ENCODE data around the gene NGRN.
"Not testable (repeated sequence)": the region's sequence is repeated elsewhere in the genome, so short reads cannot be mapped to it uniquely, and the experiment has no call there.

Gene NGRN

DNA sequence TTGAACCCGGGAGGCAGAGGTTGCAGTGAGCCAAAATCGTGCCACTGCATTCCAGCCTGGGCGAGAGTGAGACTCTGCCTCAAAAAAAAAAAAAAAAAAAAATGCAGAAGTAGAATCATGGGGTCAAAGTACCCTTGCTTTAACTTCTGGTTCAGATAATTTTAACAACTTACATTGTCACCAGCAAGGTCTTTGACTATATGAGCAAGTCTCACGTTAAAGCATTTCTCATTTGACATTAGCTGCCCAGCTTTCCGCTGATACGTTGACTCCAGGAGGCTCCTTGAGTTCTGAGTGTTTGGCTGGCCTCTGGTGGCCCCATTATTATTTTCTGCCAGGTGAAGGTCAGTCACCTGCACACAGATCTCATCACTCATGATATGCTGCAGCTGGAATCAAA, 16.2 kb downstream of the NGRN start:
- H4K20me1 ChIP-seq (ENCODE audit: low read depth, low read length); H2AFZ ChIP-seq (ENCODE audit: low read depth, low read length, severe bottlenecking): not testable (repeated sequence)

DNA sequence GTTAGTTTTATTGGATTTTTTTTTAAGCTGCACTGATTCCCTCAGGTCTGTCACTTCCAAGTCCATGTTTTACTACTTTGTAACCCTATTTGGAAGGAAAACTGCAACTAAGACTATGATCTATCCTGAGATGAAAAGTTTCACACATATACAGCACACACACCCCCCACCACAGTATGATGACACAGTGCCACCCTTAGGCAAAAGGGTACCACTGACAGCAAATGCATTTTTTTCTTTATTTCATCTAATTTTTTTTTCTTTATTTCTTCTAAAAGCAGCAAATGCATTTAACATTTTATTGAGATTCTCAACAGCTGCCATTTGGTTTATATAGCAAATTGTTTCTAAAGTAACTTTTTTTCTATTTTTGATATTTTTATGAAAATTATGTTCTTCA, 21.2 kb downstream of the NGRN start:
- H3K9me2 ChIP-seq (replicated peaks; ENCODE audit: insufficient read depth, low read length), result no peaks in the 10 kb centered on the region
- no peaks in the 10 kb centered on the region for H4K20me1 ChIP-seq (ENCODE audit: low read depth, low read length)
- H2AFZ ChIP-seq (ENCODE audit: low read depth, low read length, severe bottlenecking), result no peak overlapping the region
- no peaks in the 10 kb centered on the region for H3F3A ChIP-seq (ENCODE audit: insufficient read depth)
- no peak overlapping the region for H3K9ac ChIP-seq (ENCODE audit: low read length)
- no peak overlapping the region for H3K4me3 ChIP-seq (ENCODE audit: insufficient read depth, low read length, poor library complexity, severe bottlenecking)
- no peak overlapping the region for H3K4me2 ChIP-seq (ENCODE audit: low read depth, low read length, poor library complexity, severe bottlenecking)
- TF ChIP-seq EZH2phosphoT487 (conservative IDR thresholded peaks at IDR 0.05; ENCODE audit: low read length), result no peak
- TF ChIP-seq, protein P1, sequence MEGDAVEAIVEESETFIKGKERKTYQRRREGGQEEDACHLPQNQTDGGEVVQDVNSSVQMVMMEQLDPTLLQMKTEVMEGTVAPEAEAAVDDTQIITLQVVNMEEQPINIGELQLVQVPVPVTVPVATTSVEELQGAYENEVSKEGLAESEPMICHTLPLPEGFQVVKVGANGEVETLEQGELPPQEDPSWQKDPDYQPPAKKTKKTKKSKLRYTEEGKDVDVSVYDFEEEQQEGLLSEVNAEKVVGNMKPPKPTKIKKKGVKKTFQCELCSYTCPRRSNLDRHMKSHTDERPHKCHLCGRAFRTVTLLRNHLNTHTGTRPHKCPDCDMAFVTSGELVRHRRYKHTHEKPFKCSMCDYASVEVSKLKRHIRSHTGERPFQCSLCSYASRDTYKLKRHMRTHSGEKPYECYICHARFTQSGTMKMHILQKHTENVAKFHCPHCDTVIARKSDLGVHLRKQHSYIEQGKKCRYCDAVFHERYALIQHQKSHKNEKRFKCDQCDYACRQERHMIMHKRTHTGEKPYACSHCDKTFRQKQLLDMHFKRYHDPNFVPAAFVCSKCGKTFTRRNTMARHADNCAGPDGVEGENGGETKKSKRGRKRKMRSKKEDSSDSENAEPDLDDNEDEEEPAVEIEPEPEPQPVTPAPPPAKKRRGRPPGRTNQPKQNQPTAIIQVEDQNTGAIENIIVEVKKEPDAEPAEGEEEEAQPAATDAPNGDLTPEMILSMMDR (IDR thresholded peaks at IDR 0.05; ENCODE audit: insufficient read depth, low read length, poor library complexity, severe bottlenecking), result peak; percentile 59
- H3K79me2 ChIP-seq (ENCODE audit: insufficient read depth, low read length), result no peaks in the 10 kb centered on the region
- H3K27ac ChIP-seq (ENCODE audit: low read depth, low read length), result no peak overlapping the region
- no peaks in the 10 kb centered on the region for H3K9me3 ChIP-seq (ENCODE audit: insufficient read depth, low read length)
- no peaks in the 10 kb centered on the region for H3K27me3 ChIP-seq (ENCODE audit: low read length)
- no peaks in the 10 kb centered on the region for H3K36me3 ChIP-seq (ENCODE audit: low read length)

More for the DNA sequence above, 16.2 kb downstream of the NGRN start:
- not testable (repeated sequence) for H3K9me2 ChIP-seq (replicated peaks; ENCODE audit: insufficient read depth, low read length); H3K36me3 ChIP-seq (ENCODE audit: low read length); H3K9ac ChIP-seq (ENCODE audit: low read length); H3F3A ChIP-seq (ENCODE audit: insufficient read depth); H3K79me2 ChIP-seq (ENCODE audit: insufficient read depth, low read length); H3K4me3 ChIP-seq (ENCODE audit: insufficient read depth, low read length, poor library complexity, severe bottlenecking); H3K9me3 ChIP-seq (ENCODE audit: insufficient read depth, low read length); H3K27ac ChIP-seq (ENCODE audit: low read depth, low read length); H3K27me3 ChIP-seq (ENCODE audit: low read length); H3K4me2 ChIP-seq (ENCODE audit: low read depth, low read length, poor library complexity, severe bottlenecking)

DNA sequence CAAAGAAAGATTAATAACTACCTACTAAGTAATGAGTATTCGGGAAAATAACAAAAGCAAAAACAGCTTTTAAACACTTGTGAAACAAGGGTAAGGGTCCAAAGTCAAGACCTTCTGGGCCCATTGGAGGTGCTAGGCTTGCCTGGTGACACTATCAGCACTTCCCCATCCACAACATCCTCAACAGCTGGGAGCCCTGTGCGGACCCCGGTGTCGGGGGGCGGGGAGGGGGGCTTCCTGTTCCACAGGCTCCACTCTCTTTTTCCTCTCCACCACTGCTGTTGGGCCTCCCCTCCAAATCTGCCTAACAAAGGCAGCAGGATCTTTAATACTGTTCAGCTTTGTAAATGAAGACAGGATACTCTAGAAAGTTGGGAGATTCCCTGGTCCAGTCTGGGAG, 21.6 kb downstream of the NGRN start:
- Histone ChIP-seq H3K9me2 (replicated peaks; ENCODE audit: insufficient read depth, low read length) (no peaks in the 10 kb centered on the region), H2AFZ (ENCODE audit: low read depth, low read length, severe bottlenecking) (no peak overlapping the region), H3K9ac (ENCODE audit: low read length) (no peak overlapping the region), H3K4me3 (ENCODE audit: insufficient read depth, low read length, poor library complexity, severe bottlenecking) (no peak overlapping the region), H3F3A (ENCODE audit: insufficient read depth) (no peaks in the 10 kb centered on the region), H3K4me2 (ENCODE audit: low read depth, low read length, poor library complexity, severe bottlenecking) (no peak overlapping the region), H3K9me3 (ENCODE audit: insufficient read depth, low read length) (no peaks in the 10 kb centered on the region), H3K27me3 (ENCODE audit: low read length) (no peaks in the 10 kb centered on the region), H4K20me1 (ENCODE audit: low read depth, low read length) (no peaks in the 10 kb centered on the region), H3K79me2 (ENCODE audit: insufficient read depth, low read length) (no peaks in the 10 kb centered on the region), H3K27ac (ENCODE audit: low read depth, low read length) (no peak overlapping the region), H3K36me3 (ENCODE audit: low read length) (no peaks in the 10 kb centered on the region)
- TF ChIP-seq, protein P1 (IDR thresholded peaks at IDR 0.05; ENCODE audit: insufficient read depth, low read length, poor library complexity, severe bottlenecking), result no peak
- no peak for TF ChIP-seq EZH2phosphoT487 (conservative IDR thresholded peaks at IDR 0.05; ENCODE audit: low read length)

DNA sequence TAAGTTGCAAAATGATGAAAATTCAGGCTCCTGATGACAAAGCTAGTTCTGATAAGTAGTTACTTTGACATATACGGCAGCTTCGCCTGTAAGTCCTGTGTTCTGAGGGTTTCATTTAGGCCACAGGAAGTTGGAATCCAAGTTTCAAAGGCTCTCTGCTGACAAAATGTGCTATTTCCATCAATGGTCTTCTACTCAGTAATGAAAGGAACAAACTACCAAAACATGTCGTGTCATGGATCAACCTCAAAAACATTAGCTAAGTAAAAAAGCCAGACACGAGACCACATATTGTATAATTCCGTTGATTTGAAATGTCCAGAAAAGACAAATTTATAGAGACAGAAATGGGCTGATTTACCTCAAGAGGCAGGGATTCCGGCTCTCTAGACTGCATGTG, 22.5 kb downstream of the NGRN start:
- H2AFZ ChIP-seq (ENCODE audit: low read depth, low read length, severe bottlenecking), result no peak overlapping the region
- H3K4me3 ChIP-seq (ENCODE audit: insufficient read depth, low read length, poor library complexity, severe bottlenecking), result no peak overlapping the region
- H3K9me3 ChIP-seq (ENCODE audit: insufficient read depth, low read length), result no peaks in the 10 kb centered on the region
- no peaks in the 10 kb centered on the region for H3F3A ChIP-seq (ENCODE audit: insufficient read depth)
- no peaks in the 10 kb centered on the region for H3K27me3 ChIP-seq (ENCODE audit: low read length)
- H3K9ac ChIP-seq (ENCODE audit: low read length), result no peak overlapping the region
- no peaks in the 10 kb centered on the region for H3K36me3 ChIP-seq (ENCODE audit: low read length)
- no peaks in the 10 kb centered on the region for H3K79me2 ChIP-seq (ENCODE audit: insufficient read depth, low read length)
- no peaks in the 10 kb centered on the region for H4K20me1 ChIP-seq (ENCODE audit: low read depth, low read length)
- H3K9me2 ChIP-seq (replicated peaks; ENCODE audit: insufficient read depth, low read length), result no peaks in the 10 kb centered on the region
- H3K27ac ChIP-seq (ENCODE audit: low read depth, low read length), result no peak overlapping the region
- TF ChIP-seq EZH2phosphoT487 (conservative IDR thresholded peaks at IDR 0.05; ENCODE audit: low read length), result no peak
- TF ChIP-seq, protein P1 (IDR thresholded peaks at IDR 0.05; ENCODE audit: insufficient read depth, low read length, poor library complexity, severe bottlenecking), result no peak
- H3K4me2 ChIP-seq (ENCODE audit: low read depth, low read length, poor library complexity, severe bottlenecking), result no peak overlapping the region

All from SU-DHL-6 (cell line).